Tibial artery (tissue), 4 donors: ENCODE results near the gene IGFLR1.

Experiments
- DNase-seq, 2 donors: peaks; one replicate each; pipeline ENCODE4 v3.0.0-alpha.2; 2019
- H3K27ac ChIP-seq, 2 donors: fragments of 200-600 bp; sonication (generic) in 1 of 2; 1 replicate in 1 of 2; 2 replicates in 1 of 2; pipeline ENCODE4 v1.5.1; 2018 to 2019; ENCODE audit warnings: mild to moderate bottlenecking in 1 of 2
- H3K27me3 ChIP-seq, 2 donors: fragments of 200-600 bp; sonication (generic) in 1 of 2; one replicate each; pipeline versions ENCODE4 v1.5.1 to v1.6.0; 2016 to 2019
- H3K36me3 ChIP-seq, 3 donors: fragments of 200-600 bp; sonication (generic) in 2 of 3; one replicate each; pipeline ENCODE4 v1.5.1; 2016 to 2019; ENCODE audit warnings: mild to moderate bottlenecking in 2 of 3
- H3K4me1 ChIP-seq, 4 donors: fragments of 200-600 bp; sonication (generic) in 2 of 4; 1 replicate in 3 of 4; 2 replicates in 1 of 4; pipeline ENCODE4 v1.5.1; 2016 to 2019
- H3K4me3 ChIP-seq, 2 donors: fragments of 200-600 bp; sonication (generic) in 1 of 2; 1 replicate in 1 of 2; 2 replicates in 1 of 2; pipeline ENCODE4 v1.5.1; 2018 to 2019; ENCODE audit warnings: mild to moderate bottlenecking in 2 of 2
- H3K9me3 ChIP-seq, 3 donors: fragments of 200-600 bp; sonication (generic) in 1 of 3; one replicate each; pipeline ENCODE4 v1.5.1; 2016 to 2019
- CTCF ChIP-seq, 2 experiments: fragments of 200-600 bp in 1 of 2; fragments of 450-650 bp in 1 of 2; IDR thresholded peaks; one replicate each; pipeline ENCODE4 v1.5.1; 2017 to 2019; ENCODE audit warnings: antibody characterized with exemption in 2 of 2, mild to moderate bottlenecking in 1 of 2, moderate library complexity in 1 of 2
- intact Hi-C: fragments of 100-400 bp; cut with DNase I; formaldehyde crosslinking; loops from one replicate; pipeline ENCODE4 v1.15.0; 2023; ENCODE audit warnings: low total_unique reads

IGFLR1 gene

GRCh38 chr19:35785339-35785627, 43.0 kb upstream of the IGFLR1 start:
- intact Hi-C loops = no loop called here
- Histone ChIP-seq H3K4me3 (no peak overlapping the region), H3K9me3 (no peaks in the 10 kb centered on the region), H3K4me1 (no peaks in the 10 kb centered on the region), H3K36me3 (peaks cover 21 to 79% (median 38%) of the 10 kb centered on the region in 3 donors), H3K27me3 (no peaks in the 10 kb centered on the region), H3K27ac (no peak overlapping the region)
- no peak for DNase-seq
- TF ChIP-seq CTCF (IDR thresholded peaks at IDR 0.05) = no peak

- intact Hi-C loops = no loop called here
- no peaks in the 10 kb centered on the region for H3K4me1 ChIP-seq
- no peak for TF ChIP-seq CTCF (IDR thresholded peaks at IDR 0.05)
- no peak overlapping the region for H3K27ac ChIP-seq
- no peak for DNase-seq
- H3K9me3 ChIP-seq = no peaks in the 10 kb centered on the region
- no peaks in the 10 kb centered on the region for H3K27me3 ChIP-seq
- H3K4me3 ChIP-seq = no peak overlapping the region
- H3K36me3 ChIP-seq = peaks cover 27 to 85% (median 42%) of the 10 kb centered on the region in 3 donors
Observed at GRCh38 chr19:35784503-35785338, 42.5 kb upstream of the IGFLR1 start.

DNA sequence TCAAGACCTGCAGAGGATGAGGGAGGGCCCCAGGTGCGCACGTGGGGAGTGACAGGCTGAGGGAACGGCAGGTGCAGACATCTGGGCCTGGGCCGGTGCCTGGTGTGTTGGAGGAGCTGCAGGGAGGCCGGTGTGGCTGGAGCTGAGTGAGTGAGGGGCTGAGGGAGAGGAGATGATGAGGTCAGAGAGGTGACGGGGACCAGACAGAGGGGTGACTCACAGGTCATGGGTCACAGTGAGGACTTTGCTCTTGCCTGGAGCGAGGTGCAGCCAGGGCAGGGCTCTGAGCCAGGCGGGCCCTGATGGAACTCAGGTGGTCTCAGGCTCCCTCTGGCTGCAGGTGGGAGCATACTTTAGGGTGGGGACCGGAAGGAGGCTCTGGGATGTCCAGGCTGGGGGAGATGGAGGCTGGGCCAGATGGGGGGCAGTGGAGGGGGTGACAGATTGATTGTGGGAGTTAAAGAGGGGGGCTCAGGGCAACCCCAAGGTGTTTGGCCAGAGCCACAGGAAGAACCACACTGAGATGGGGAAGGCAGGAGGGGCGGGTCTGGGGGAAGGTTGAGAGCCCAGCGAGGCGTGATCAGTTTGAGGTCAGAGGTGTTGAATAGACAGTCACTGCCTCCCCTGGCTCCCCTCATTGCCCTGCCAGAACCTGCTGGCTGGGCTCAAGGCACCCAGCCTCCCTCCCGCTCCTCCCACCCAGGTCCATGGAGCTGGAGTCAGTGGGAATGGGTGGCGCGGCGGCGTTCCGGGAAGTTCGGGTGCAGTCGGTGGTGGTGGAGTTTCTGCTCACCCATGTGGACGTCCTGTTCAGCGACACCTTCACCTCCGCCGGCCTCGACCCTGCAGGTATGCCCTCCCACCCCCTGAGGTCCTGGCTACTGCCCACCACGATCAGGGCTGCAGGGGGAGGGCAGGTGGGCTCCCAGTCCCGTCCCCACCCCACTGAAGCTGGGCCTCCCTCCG, 41.5 kb upstream of the IGFLR1 start:
- Histone ChIP-seq H3K4me1 (no peaks in the 10 kb centered on the region), H3K9me3 (no peaks in the 10 kb centered on the region), H3K36me3 (peaks cover 27 to 94% (median 45%) of the 10 kb centered on the region in 3 donors), H3K4me3 (no peak overlapping the region), H3K27me3 (no peaks in the 10 kb centered on the region), H3K27ac (no peak overlapping the region)
- intact Hi-C loops = no loop called here
- no peak for TF ChIP-seq CTCF (IDR thresholded peaks at IDR 0.05)
- DNase-seq = no peak

- DNase-seq = no peak
Observed at GRCh38 chr19:35782589-35782988, 40.3 kb upstream of the IGFLR1 start.

GRCh38 chr19:35781650-35782049, 39.4 kb upstream of the IGFLR1 start:
- no peaks in the 10 kb centered on the region for H3K27me3 ChIP-seq
- H3K9me3 ChIP-seq = no peaks in the 10 kb centered on the region
- H3K4me1 ChIP-seq = peaks cover 0 to under 1% (median 0%) of the 10 kb centered on the region in 4 donors
- no peak overlapping the region for H3K4me3 ChIP-seq
- H3K27ac ChIP-seq = no peak overlapping the region
- TF ChIP-seq CTCF (IDR thresholded peaks at IDR 0.05) = no peak
- no peak for DNase-seq
- peaks cover 22 to 92% (median 50%) of the 10 kb centered on the region in 3 donors for H3K36me3 ChIP-seq
- intact Hi-C loops = no loop called here

More at GRCh38 chr19:35782589-35782988, 40.3 kb upstream of the IGFLR1 start:
- Histone ChIP-seq H3K36me3 (peaks cover 27 to 99% (median 50%) of the 10 kb centered on the region in 3 donors), H3K4me1 (no peaks in the 10 kb centered on the region), H3K4me3 (no peak overlapping the region), H3K27me3 (no peaks in the 10 kb centered on the region), H3K27ac (no peak overlapping the region), H3K9me3 (no peaks in the 10 kb centered on the region)
- intact Hi-C loops = no loop called here
- TF ChIP-seq CTCF (IDR thresholded peaks at IDR 0.05) = no peak
